ENCODE data around the gene MAB21L2. TPM values are rescaled to one million over a fixed set of nuclear protein-coding genes. Genes with fewer than 3 reads are reported as not detected.

Gene MAB21L2
- polyA plus RNA-seq, 1 of the 3 experiments (the other 2 are of a cell fraction) = 0.92 TPM

- POLR2A ChIA-PET = no interaction called here
- Histone ChIP-seq H3F3A (replicated peaks; ENCODE audit: insufficient read depth) (peaks cover 15% of the 10 kb centered on the region), H3K27me3 (ENCODE audit: insufficient read depth) (no peaks in the 10 kb centered on the region), H3K36me3 (replicated peaks in 1 of 2; ENCODE audit: control insufficient read depth in 1 of 2, insufficient read depth in 2 of 2, low read length in 1 of 2) (peaks cover 0 to 3% of the 10 kb centered on the region in 2 experiments), H3K4me3 (ENCODE audit: low read depth in 2 of 2, low read length in 1 of 2) (no peak overlapping the region), H3K4me1 (ENCODE audit: control insufficient read depth in 1 of 2, insufficient read depth in 2 of 2, low read depth in 1 of 2, low read length in 1 of 2) (peaks cover 3 to 23% of the 10 kb centered on the region in 2 experiments; a peak in 3 of 4 replicates), H2AFZ (ENCODE audit: low read depth) (0 out of 2 replicates have a peak overlapping the region, but pooled peaks have one; percentile 1), H3K9me2 (no peaks in the 10 kb centered on the region), H3K27ac (ENCODE audit: low read depth in 2 of 2, low read length in 1 of 2) (peak overlapping the region in 1 of 2 experiments; percentile 31; a peak in 2 of 4 replicates), H3K4me2 (no peak overlapping the region), H4K20me1 (ENCODE audit: insufficient read depth) (no peaks in the 10 kb centered on the region), H3K9me3 (no peaks in the 10 kb centered on the region), H3K9ac (peak overlapping the region; percentile 0; the same call in 1 of the 2 replicates), H3K79me2 (ENCODE audit: insufficient read depth) (no peaks in the 10 kb centered on the region)
- TF ChIP-seq GATA2 (CRISPR knock-in tag; IDR thresholded peaks at IDR 0.05) = peak; percentile 39
- TF ChIP-seq PBX3 (IDR thresholded peaks at IDR 0.05) = peak; percentile 59
- TF ChIP-seq NFIC (IDR thresholded peaks at IDR 0.05; ENCODE audit: borderline replicate concordance) = 0 out of 2 replicates have a peak, but pooled peaks have one; percentile 14
- TF ChIP-seq MAX (IDR thresholded peaks at IDR 0.05; ENCODE audit: low read depth) = no peak
- TF ChIP-seq, protein P1, sequence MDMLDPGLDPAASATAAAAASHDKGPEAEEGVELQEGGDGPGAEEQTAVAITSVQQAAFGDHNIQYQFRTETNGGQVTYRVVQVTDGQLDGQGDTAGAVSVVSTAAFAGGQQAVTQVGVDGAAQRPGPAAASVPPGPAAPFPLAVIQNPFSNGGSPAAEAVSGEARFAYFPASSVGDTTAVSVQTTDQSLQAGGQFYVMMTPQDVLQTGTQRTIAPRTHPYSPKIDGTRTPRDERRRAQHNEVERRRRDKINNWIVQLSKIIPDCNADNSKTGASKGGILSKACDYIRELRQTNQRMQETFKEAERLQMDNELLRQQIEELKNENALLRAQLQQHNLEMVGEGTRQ (IDR thresholded peaks at IDR 0.05; ENCODE audit: borderline replicate concordance, low read depth, low read length) = no peak
- TF ChIP-seq TEAD4 (IDR thresholded peaks at IDR 0.05; ENCODE audit: borderline replicate concordance, insufficient read depth) = no peak
- TF ChIP-seq YY1 (IDR thresholded peaks at IDR 0.05; ENCODE audit: low read depth) = no peak
- TF ChIP-seq RXRA (IDR thresholded peaks at IDR 0.05; ENCODE audit: borderline replicate concordance, low read depth) = no peak
- no peak for TF ChIP-seq SMC3 (IDR thresholded peaks at IDR 0.05; ENCODE audit: low read depth, low read length)
- TF ChIP-seq, protein P2, sequence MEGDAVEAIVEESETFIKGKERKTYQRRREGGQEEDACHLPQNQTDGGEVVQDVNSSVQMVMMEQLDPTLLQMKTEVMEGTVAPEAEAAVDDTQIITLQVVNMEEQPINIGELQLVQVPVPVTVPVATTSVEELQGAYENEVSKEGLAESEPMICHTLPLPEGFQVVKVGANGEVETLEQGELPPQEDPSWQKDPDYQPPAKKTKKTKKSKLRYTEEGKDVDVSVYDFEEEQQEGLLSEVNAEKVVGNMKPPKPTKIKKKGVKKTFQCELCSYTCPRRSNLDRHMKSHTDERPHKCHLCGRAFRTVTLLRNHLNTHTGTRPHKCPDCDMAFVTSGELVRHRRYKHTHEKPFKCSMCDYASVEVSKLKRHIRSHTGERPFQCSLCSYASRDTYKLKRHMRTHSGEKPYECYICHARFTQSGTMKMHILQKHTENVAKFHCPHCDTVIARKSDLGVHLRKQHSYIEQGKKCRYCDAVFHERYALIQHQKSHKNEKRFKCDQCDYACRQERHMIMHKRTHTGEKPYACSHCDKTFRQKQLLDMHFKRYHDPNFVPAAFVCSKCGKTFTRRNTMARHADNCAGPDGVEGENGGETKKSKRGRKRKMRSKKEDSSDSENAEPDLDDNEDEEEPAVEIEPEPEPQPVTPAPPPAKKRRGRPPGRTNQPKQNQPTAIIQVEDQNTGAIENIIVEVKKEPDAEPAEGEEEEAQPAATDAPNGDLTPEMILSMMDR (IDR thresholded peaks at IDR 0.05) = no peak
- peak; percentile 49 for TF ChIP-seq TCF12 (IDR thresholded peaks at IDR 0.05)
- TF ChIP-seq FOXM1 (IDR thresholded peaks at IDR 0.05; ENCODE audit: low read depth) = peak; percentile 68; the same call in 1 of the 2 replicates
- TF ChIP-seq JUND (IDR thresholded peaks at IDR 0.05) = peak; percentile 51
- no peak for TF ChIP-seq MEF2A (IDR thresholded peaks at IDR 0.05; ENCODE audit: borderline replicate concordance, low read depth)
- peak; percentile 42; the same call in 1 of the 2 replicates for TF ChIP-seq FOSL2 (IDR thresholded peaks at IDR 0.05; ENCODE audit: borderline replicate concordance, low read depth)
- no peak; the same call in 1 of the 2 replicates for TF ChIP-seq MXI1 (IDR thresholded peaks at IDR 0.05; ENCODE audit: low read depth, low read length)
- 0 out of 2 replicates have a peak, but pooled peaks have one; percentile 9 for TF ChIP-seq RCOR1 (IDR thresholded peaks at IDR 0.05; ENCODE audit: low read length)
- DNase-seq = no peak
- CTCF ChIA-PET = interaction anchor here (1.1 to 1.5 kb wide), 2 partner anchors 162 to 272 kb away, joined by 3 to 5 read pairs; no protein-coding TSS in a partner anchor
- WGBS (ENCODE audit: low lambda C conversion rate) = 42% methylated on average over 5 of the region's 5 CpGs
Observed at GRCh38 chr4:150569384-150569987, 12.5 kb upstream of the MAB21L2 start.

Measured in SK-N-SH (cell line).